ENCODE data around the gene ARNT2.

DNA sequence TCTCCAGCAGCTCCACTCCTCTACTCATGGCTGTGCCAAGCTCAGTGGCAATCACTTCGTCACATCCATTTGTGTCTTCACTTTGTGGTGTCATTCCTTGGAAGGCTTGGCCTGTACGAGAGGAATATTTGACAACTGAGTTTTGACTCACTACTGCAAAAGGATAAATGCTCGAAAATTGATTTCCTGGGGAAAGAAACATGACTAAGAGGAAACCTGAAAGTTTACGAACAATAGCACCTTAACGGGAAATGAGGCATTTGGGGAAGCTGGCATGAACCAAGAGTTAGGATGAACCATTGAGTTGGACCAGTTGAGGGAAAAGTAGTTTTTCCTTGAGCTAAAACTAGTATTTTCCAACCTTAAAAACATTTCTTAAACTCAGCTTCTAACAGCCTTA, 216.7 kb downstream of the ARNT2 start:
- no peak for TF ChIP-seq POLR2A (IDR thresholded peaks at IDR 0.05; ENCODE audit: low read length)
- TF ChIP-seq GATA1 (IDR thresholded peaks at IDR 0.05; ENCODE audit: low read depth, low read length) = no peak
